Gastrocnemius medialis (tissue), 4 donors: ENCODE data around the gene PLCL2.
"Not testable (repeated sequence)": the region's sequence is repeated elsewhere in the genome, so short reads cannot be mapped to it uniquely, and the experiment has no call there.

Experiments
- POLR2A ChIP-seq, 2 donors: fragments of 450-650 bp; IDR thresholded peaks; one replicate each; pipeline ENCODE4 v1.6.1; 2017; ENCODE audit warnings: antibody characterized with exemption in 2 of 2, mild to moderate bottlenecking in 2 of 2, moderate library complexity in 2 of 2
- TF ChIP-seq, protein P1 (sequence below), 5 experiments: fragments of 450-650 bp in 3 of 5; fragments of 200-600 bp in 2 of 5; sonication (generic) in 2 of 5; IDR thresholded peaks in 4 of 5; conservative IDR thresholded peaks in 1 of 5; 1 replicate in 4 of 5; 2 replicates in 1 of 5; pipeline ENCODE4 v1.5.1; 2016 to 2019; ENCODE audit warnings: antibody characterized with exemption in 5 of 5, mild to moderate bottlenecking in 3 of 5, moderate library complexity in 3 of 5

DNA sequence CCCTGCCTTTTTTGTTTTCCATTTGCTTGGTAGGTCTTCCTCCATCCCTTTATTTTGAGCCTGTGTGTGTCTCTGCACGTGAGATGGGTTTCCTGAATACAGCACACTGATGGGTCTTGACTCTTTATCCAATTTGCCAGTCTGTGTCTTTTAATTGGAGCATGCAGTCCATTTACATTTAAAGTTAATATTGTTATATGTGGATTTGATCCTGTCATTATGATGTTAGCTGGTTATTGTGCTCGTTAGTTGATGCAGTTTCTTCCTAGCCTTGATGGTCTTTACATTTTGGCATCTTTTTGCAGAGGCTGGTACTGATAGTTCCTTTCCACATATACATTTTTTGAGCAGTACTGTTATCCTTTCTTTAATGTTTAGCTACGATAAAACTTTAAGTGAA, 73.1 kb downstream of the PLCL2 start:
- TF ChIP-seq, protein P1, sequence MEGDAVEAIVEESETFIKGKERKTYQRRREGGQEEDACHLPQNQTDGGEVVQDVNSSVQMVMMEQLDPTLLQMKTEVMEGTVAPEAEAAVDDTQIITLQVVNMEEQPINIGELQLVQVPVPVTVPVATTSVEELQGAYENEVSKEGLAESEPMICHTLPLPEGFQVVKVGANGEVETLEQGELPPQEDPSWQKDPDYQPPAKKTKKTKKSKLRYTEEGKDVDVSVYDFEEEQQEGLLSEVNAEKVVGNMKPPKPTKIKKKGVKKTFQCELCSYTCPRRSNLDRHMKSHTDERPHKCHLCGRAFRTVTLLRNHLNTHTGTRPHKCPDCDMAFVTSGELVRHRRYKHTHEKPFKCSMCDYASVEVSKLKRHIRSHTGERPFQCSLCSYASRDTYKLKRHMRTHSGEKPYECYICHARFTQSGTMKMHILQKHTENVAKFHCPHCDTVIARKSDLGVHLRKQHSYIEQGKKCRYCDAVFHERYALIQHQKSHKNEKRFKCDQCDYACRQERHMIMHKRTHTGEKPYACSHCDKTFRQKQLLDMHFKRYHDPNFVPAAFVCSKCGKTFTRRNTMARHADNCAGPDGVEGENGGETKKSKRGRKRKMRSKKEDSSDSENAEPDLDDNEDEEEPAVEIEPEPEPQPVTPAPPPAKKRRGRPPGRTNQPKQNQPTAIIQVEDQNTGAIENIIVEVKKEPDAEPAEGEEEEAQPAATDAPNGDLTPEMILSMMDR (IDR thresholded peaks at IDR 0.05 in 4 of 5, conservative IDR thresholded peaks at IDR 0.05 in 1 of 5) = not testable (repeated sequence)
- not testable (repeated sequence) for TF ChIP-seq POLR2A (IDR thresholded peaks at IDR 0.05)
